Neuronal stem cell (in vitro differentiated cells): ENCODE data around the gene ZNF513.

Experiments
- DNase-seq: peaks from one replicate; pipeline ENCODE4 v3.0.0-alpha.2; 2013; ENCODE audit warnings: low spot score
- H2AFZ ChIP-seq: one replicate; pipeline ENCODE4 v1.6.1; 2013; ENCODE audit warnings: mild to moderate bottlenecking, low read length, inconsistent platforms
- H2AK5ac ChIP-seq: 2 replicates; pipeline ENCODE4 v1.6.1; 2013; ENCODE audit warnings: low read depth, mild to moderate bottlenecking, inconsistent platforms, low read length, moderate library complexity, mixed read lengths
- H2BK120ac ChIP-seq: 2 replicates; pipeline ENCODE4 v1.6.1; 2013; ENCODE audit warnings: low read depth, mild to moderate bottlenecking, inconsistent platforms, low read length, moderate library complexity, mixed read lengths
- H2BK12ac ChIP-seq: one replicate; pipeline ENCODE4 v1.6.1; 2013; ENCODE audit warnings: low read length, inconsistent platforms
- H2BK15ac ChIP-seq: 2 replicates; pipeline ENCODE4 v1.6.1; 2013; ENCODE audit warnings: mild to moderate bottlenecking, low read length, inconsistent platforms, mixed read lengths
- H2BK5ac ChIP-seq: one replicate; pipeline ENCODE4 v1.6.1; 2013; ENCODE audit warnings: inconsistent platforms, mild to moderate bottlenecking, low read length, moderate library complexity
- H3K14ac ChIP-seq: one replicate; pipeline ENCODE4 v1.6.1; 2013; ENCODE audit warnings: low read length, inconsistent platforms
- H3K18ac ChIP-seq: 2 replicates; pipeline ENCODE4 v1.6.1; 2013; ENCODE audit warnings: low read length, inconsistent platforms
- H3K23ac ChIP-seq: 2 replicates; pipeline ENCODE4 v1.6.1; 2013; ENCODE audit warnings: low read depth, mild to moderate bottlenecking, mixed read lengths, low read length, inconsistent platforms; ENCODE audit not compliant: poor library complexity
- H3K27ac ChIP-seq: replicated peaks from 3 replicates; pipeline ENCODE4 v1.5.1; 2013; ENCODE audit warnings: low read length, inconsistent platforms
- H3K27me3 ChIP-seq, 3 experiments: 2 replicates each; pipeline ENCODE4 v1.6.1; 2013; ENCODE audit warnings: low read length in 3 of 3, mild to moderate bottlenecking in 2 of 3, inconsistent platforms in 1 of 3, low read depth in 1 of 3, mixed read lengths in 1 of 3, moderate library complexity in 1 of 3; ENCODE audit not compliant: control insufficient read depth in 3 of 3, insufficient read depth in 3 of 3
- H3K36me3 ChIP-seq, 2 donors: replicated peaks in 1 of 2; 2 replicates each; pipeline ENCODE4 v1.6.1; 2013; ENCODE audit warnings: low read length in 2 of 2; ENCODE audit not compliant: control insufficient read depth in 2 of 2, insufficient read depth in 2 of 2
- H3K4ac ChIP-seq: 2 replicates; pipeline ENCODE4 v1.6.1; 2013; ENCODE audit warnings: inconsistent platforms, mild to moderate bottlenecking, low read length, moderate library complexity
- H3K4me1 ChIP-seq, 2 donors: 1 replicate in 1 of 2; 2 replicates in 1 of 2; pipeline ENCODE4 v1.6.1; 2013; ENCODE audit warnings: low read length in 2 of 2, low read depth in 1 of 2; ENCODE audit not compliant: control insufficient read depth in 2 of 2, insufficient read depth in 1 of 2
- H3K4me2 ChIP-seq: one replicate; pipeline ENCODE4 v1.6.1; 2013; ENCODE audit warnings: mild to moderate bottlenecking, low read length, inconsistent platforms; ENCODE audit not compliant: insufficient read depth, poor library complexity, severe bottlenecking
- H3K4me3 ChIP-seq, 2 donors: 2 replicates each; pipeline ENCODE4 v1.5.1; 2013; ENCODE audit warnings: low read length in 2 of 2, mild to moderate bottlenecking in 2 of 2, inconsistent platforms in 1 of 2, moderate library complexity in 1 of 2
- H3K79me1 ChIP-seq: one replicate; pipeline ENCODE4 v1.6.1; 2013; ENCODE audit warnings: low read depth, mild to moderate bottlenecking, inconsistent platforms, low read length, moderate library complexity
- H3K9ac ChIP-seq: one replicate; pipeline ENCODE4 v1.6.1; 2013; ENCODE audit warnings: mild to moderate bottlenecking, low read depth, low read length, inconsistent platforms; ENCODE audit not compliant: poor library complexity
- H3K9me3 ChIP-seq, 2 donors: replicated peaks in 1 of 2; 2 replicates each; pipeline versions ENCODE3 to v1.6.1; 2013; ENCODE audit warnings: low read length in 2 of 2, mild to moderate bottlenecking in 2 of 2, inconsistent platforms in 1 of 2, low read depth in 1 of 2, mixed read lengths in 1 of 2, moderate library complexity in 1 of 2; ENCODE audit not compliant: control insufficient read depth in 2 of 2, insufficient read depth in 1 of 2
- H4K8ac ChIP-seq: one replicate; pipeline ENCODE4 v1.6.1; 2013; ENCODE audit warnings: low read depth, mild to moderate bottlenecking, inconsistent platforms, low read length, moderate library complexity
- H4K91ac ChIP-seq: one replicate; pipeline ENCODE4 v1.6.1; 2013; ENCODE audit warnings: low read length, low read depth, mild to moderate bottlenecking, inconsistent platforms; ENCODE audit not compliant: poor library complexity
- WGBS, 2 donors: extraction: QIAGEN DNeasy Blood & Tissue Kit; methylation state at CpG; one replicate each; pipeline ENCODE4 v1.1.7; 2013; ENCODE audit warnings: missing lambda C conversion rate in 2 of 2, mixed read lengths in 1 of 2; ENCODE audit not compliant: insufficient read length in 2 of 2, insufficient replicate concordance in 1 of 2; ENCODE audit errors: extremely low coverage in 2 of 2; 5-methylcytosine and 5-hydroxymethylcytosine counted together

ZNF513 gene

DNA sequence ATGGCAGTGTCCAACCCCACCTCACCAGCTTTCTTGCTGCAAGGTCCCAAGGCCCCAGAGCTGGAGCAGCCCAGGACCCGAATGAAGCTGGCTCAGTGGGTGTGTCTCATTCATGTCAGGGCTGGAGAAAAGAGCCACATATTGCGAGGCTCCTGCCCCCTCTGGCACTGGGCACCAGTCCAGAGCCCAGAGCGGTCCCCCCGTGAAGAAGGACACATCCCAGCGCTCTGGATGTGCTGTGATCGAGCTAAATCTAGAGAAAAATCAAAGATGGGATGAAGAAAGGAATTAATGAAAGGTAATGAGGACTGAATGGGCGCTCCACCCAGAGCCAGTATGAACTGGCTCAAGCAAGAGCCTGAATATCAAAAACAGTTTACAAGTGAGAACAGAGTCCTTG, 44.4 kb downstream of the ZNF513 start:
- no peak overlapping the region for H4K8ac ChIP-seq
- no peak overlapping the region for H2BK15ac ChIP-seq
- peaks cover 43 to 94% of the 10 kb centered on the region in 2 donors for H3K36me3 ChIP-seq
- H3K4me1 ChIP-seq: no peaks in the 10 kb centered on the region
- no peak overlapping the region for H3K4me2 ChIP-seq
- no peak overlapping the region for H2BK12ac ChIP-seq
- H3K9ac ChIP-seq: no peak overlapping the region
- H3K23ac ChIP-seq: peak overlapping the region; percentile 20
- H3K4ac ChIP-seq: no peak overlapping the region
- no peak overlapping the region for H2AK5ac ChIP-seq
- H3K18ac ChIP-seq: no peak overlapping the region
- H3K27ac ChIP-seq: no peak overlapping the region
- H3K27me3 ChIP-seq: no peaks in the 10 kb centered on the region
- H2BK5ac ChIP-seq: no peak overlapping the region
- H2AFZ ChIP-seq: no peak overlapping the region
- no peak overlapping the region for H2BK120ac ChIP-seq
- no peaks in the 10 kb centered on the region for H3K9me3 ChIP-seq
- no peak overlapping the region for H3K4me3 ChIP-seq
- no CpG with 5 or more reads among the region's 7 CpGs for WGBS, 2 donors
- no peak for DNase-seq
- no peak overlapping the region for H3K14ac ChIP-seq
- H3K79me1 ChIP-seq: no peaks in the 10 kb centered on the region
- H4K91ac ChIP-seq: no peak overlapping the region

- no peak overlapping the region for H2BK120ac ChIP-seq
- no peak for DNase-seq
- H2AK5ac ChIP-seq: no peak overlapping the region
- no peak overlapping the region for H2BK12ac ChIP-seq
- H3K4ac ChIP-seq: no peak overlapping the region
- no peak overlapping the region for H3K9ac ChIP-seq
- no peak overlapping the region for H3K27ac ChIP-seq
- H4K8ac ChIP-seq: no peak overlapping the region
- H3K4me3 ChIP-seq: no peak overlapping the region
- no peak overlapping the region for H2BK15ac ChIP-seq
- no peak overlapping the region for H3K18ac ChIP-seq
- H3K4me1 ChIP-seq: no peaks in the 10 kb centered on the region
- no peak overlapping the region for H4K91ac ChIP-seq
- no peak overlapping the region for H3K4me2 ChIP-seq
- H2AFZ ChIP-seq: no peak overlapping the region
- no peak overlapping the region for H3K23ac ChIP-seq
- no peaks in the 10 kb centered on the region for H3K9me3 ChIP-seq
- H3K14ac ChIP-seq: no peak overlapping the region
- H2BK5ac ChIP-seq: no peak overlapping the region
- H3K36me3 ChIP-seq: peaks cover 40 to 94% of the 10 kb centered on the region in 2 donors
- WGBS, 2 donors: no CpG with 5 or more reads among the region's 3 CpGs
- no peaks in the 10 kb centered on the region for H3K79me1 ChIP-seq
- H3K27me3 ChIP-seq: no peaks in the 10 kb centered on the region
Measured at GRCh38 chr2:27335311-27335710, 45.2 kb downstream of the ZNF513 start.
